NB4 (cell line): ENCODE measurements around the gene CCDC186.

Experiments used
- MYC ChIP-seq: IDR thresholded peaks from 2 replicates; pipeline ENCODE4 v1.6.1; 2011; ENCODE audit warnings: low read depth, low read length
- POLR2A ChIP-seq: IDR thresholded peaks from 2 replicates; pipeline ENCODE4 v1.6.1; 2011; ENCODE audit warnings: mild to moderate bottlenecking; ENCODE audit not compliant: insufficient read length; ENCODE audit errors: extremely low read depth
- TF ChIP-seq, protein P1 (sequence below): IDR thresholded peaks from one replicate; pipeline ENCODE4 v1.5.1; 2012; ENCODE audit warnings: low read depth, low read length
- TF ChIP-seq, protein P2 (sequence below): IDR thresholded peaks from 2 replicates; pipeline ENCODE4 v1.6.1; 2011; ENCODE audit warnings: low read depth, low read length

DNA sequence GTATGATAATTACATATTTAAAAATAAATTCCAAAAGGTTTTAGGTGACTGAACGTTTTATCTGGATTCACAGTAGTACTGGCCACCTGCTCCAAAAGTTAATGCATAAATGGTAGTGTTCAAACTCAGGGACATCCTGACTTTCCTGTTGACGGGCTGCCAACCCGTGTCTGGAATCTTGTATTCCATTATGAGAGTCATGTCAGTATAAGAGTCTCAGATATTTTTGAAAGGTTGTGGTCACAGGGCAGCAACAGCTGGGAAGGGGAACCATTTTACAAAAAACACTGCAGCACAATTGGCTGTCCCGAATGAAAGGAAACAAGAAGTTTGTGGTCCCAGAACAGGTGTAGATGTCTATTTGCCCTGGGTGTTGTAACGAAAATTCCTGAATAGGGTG, 8.0 kb upstream of the CCDC186 start:
- TF ChIP-seq, protein P1, sequence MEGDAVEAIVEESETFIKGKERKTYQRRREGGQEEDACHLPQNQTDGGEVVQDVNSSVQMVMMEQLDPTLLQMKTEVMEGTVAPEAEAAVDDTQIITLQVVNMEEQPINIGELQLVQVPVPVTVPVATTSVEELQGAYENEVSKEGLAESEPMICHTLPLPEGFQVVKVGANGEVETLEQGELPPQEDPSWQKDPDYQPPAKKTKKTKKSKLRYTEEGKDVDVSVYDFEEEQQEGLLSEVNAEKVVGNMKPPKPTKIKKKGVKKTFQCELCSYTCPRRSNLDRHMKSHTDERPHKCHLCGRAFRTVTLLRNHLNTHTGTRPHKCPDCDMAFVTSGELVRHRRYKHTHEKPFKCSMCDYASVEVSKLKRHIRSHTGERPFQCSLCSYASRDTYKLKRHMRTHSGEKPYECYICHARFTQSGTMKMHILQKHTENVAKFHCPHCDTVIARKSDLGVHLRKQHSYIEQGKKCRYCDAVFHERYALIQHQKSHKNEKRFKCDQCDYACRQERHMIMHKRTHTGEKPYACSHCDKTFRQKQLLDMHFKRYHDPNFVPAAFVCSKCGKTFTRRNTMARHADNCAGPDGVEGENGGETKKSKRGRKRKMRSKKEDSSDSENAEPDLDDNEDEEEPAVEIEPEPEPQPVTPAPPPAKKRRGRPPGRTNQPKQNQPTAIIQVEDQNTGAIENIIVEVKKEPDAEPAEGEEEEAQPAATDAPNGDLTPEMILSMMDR = no peak
- no peak for TF ChIP-seq POLR2A
- TF ChIP-seq, protein P2, sequence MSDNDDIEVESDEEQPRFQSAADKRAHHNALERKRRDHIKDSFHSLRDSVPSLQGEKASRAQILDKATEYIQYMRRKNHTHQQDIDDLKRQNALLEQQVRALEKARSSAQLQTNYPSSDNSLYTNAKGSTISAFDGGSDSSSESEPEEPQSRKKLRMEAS = no peak
- TF ChIP-seq MYC = no peak
